ENCODE measurements around the gene WAC. TPM values are rescaled to one million over a fixed set of nuclear protein-coding genes. Genes with fewer than 3 reads are reported as not detected.
"Not testable (repeated sequence)": the region's sequence is repeated elsewhere in the genome, so short reads cannot be mapped to it uniquely, and the experiment has no call there.

The WAC gene
- total RNA-seq, 1 donor from 2014 or later, result 92.3 TPM

- no peak for DNase-seq
Measured at GRCh38 chr10:28569506-28570159, 36.7 kb downstream of the WAC start.

GRCh38 chr10:28570598-28570997 lies 37.7 kb downstream of the WAC start:
- no peak for DNase-seq

GRCh38 chr10:28571265-28571664 lies 38.3 kb downstream of the WAC start:
- no peak for DNase-seq

- not testable (repeated sequence) for DNase-seq
Measured at GRCh38 chr10:28574214-28574613, 41.3 kb downstream of the WAC start.

GRCh38 chr10:28575852-28576251 lies 42.9 kb downstream of the WAC start:
- no peak for DNase-seq

GRCh38 chr10:28577506-28577905 lies 44.6 kb downstream of the WAC start:
- DNase-seq, result no peak

- DNase-seq, result no peak
Measured at GRCh38 chr10:28578454-28578853, 45.5 kb downstream of the WAC start.

GRCh38 chr10:28580825-28581224 lies 47.9 kb downstream of the WAC start:
- no peak for DNase-seq

- DNase-seq, result no peak
Measured at GRCh38 chr10:28581916-28582315, 49.0 kb downstream of the WAC start.

GRCh38 chr10:28585076-28585475 lies 52.2 kb downstream of the WAC start:
- no peak for DNase-seq

- no peak for DNase-seq
Measured at GRCh38 chr10:28586176-28586575, 53.3 kb downstream of the WAC start.

GRCh38 chr10:28587270-28587969 lies 54.5 kb downstream of the WAC start:
- DNase-seq, result no peak

GRCh38 chr10:28587970-28588290 lies 55.0 kb downstream of the WAC start:
- DNase-seq, result no peak

- no peak for DNase-seq
Measured at GRCh38 chr10:28592953-28593352, 60.0 kb downstream of the WAC start.

- DNase-seq, result no peak
Measured at GRCh38 chr10:28593811-28594210, 60.9 kb downstream of the WAC start.

- DNase-seq, result no peak
Measured at GRCh38 chr10:28594406-28594805, 61.5 kb downstream of the WAC start.

- DNase-seq, result no peak
Measured at GRCh38 chr10:28595613-28596012, 62.7 kb downstream of the WAC start.

GRCh38 chr10:28600056-28600455 lies 67.1 kb downstream of the WAC start:
- DNase-seq, result no peak

GRCh38 chr10:28601012-28601411 lies 68.1 kb downstream of the WAC start:
- DNase-seq, result no peak

- DNase-seq, result no peak
Measured at GRCh38 chr10:28604567-28605536, 71.9 kb downstream of the WAC start.

- DNase-seq, result no peak
Measured at GRCh38 chr10:28606568-28606967, 73.7 kb downstream of the WAC start.

GRCh38 chr10:28609636-28610035 lies 76.7 kb downstream of the WAC start:
- not testable (repeated sequence) for DNase-seq

- no peak for DNase-seq
Measured at GRCh38 chr10:28612877-28613276, 80.0 kb downstream of the WAC start.
